Measurements from ENCODE around the gene IDH2. TPM values are rescaled to one million over a fixed set of nuclear protein-coding genes. Genes with fewer than 3 reads are reported as not detected.

The IDH2 gene
- total RNA-seq: 40.4 and 50.1 TPM in 2 replicates

DNA sequence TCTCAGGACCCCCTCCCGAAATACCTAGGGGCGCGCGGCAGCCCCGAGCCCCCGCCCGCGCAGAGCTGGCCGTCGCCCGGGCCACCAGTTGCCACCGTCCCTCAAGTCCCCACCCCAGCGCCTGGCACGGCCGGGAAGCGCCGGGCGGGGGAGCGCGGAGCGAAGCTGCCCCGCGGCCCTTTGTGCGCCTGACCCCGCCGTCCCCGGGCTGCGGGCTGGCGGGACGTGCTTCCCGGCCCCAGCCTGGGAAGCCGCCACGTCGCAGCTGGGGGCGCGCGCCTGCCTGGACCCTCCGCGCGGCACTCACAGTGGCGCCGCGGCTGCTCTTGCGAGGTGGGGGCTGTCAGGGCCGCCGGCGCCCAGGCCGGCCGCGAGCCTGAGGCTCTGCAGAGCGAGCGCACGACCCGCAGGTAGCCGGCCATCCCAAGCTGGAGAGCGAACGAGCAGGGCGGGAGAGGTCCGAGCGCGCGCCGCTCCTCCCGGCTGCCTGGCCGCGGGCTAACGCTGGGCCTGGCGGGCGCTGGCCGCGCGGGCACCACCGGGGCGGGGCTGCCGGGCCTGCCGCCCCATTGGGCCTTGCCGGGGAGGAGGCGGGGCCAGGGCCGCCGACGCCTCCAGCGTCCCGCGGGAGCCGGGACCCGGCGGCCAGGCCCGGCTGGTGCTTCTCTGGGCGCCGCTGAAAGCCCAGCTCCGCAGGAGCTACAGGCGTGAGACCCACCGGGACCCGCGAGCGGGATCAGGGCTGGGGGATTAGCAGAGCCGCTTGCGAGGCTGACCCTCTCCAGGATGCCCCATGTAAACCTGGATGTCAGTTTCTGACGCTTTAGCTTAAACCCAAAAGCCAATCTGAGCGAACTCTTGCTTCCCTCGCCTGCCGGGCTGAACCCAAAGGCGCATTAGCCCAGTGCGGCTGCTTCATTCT lies at the start of gene IDH2:
Gene IDH2 (minus strand): TSS at position 500 of the 922 bp plus-strand sequence. CDS start 78 bp downstream, at position 422.

Other genes with a start within 250 kb of the IDH2 start
- gene AP3S2, start 208.5 kb downstream of the IDH2 start, total RNA-seq: 59.3 and 63.9 TPM in 2 replicates
- 15.2 and 15.5 TPM in 2 replicates for gene ARPIN, start 189.5 kb downstream of the IDH2 start, total RNA-seq
- gene ZNF710, start 101.1 kb downstream of the IDH2 start, total RNA-seq: 5.5 and 6.9 TPM in 2 replicates
- gene SEMA4B, start 98.9 kb upstream of the IDH2 start, total RNA-seq: 27.0 and 31.8 TPM in 2 replicates
- gene CIB1, start 131.5 kb upstream of the IDH2 start, total RNA-seq: 51.5 and 69.9 TPM in 2 replicates
- 8.3 TPM in 2 replicates for gene GDPGP1, start 131.7 kb upstream of the IDH2 start, total RNA-seq
- under 0.01 and 0.12 TPM in 2 replicates for gene TTLL13, start 147.1 kb upstream of the IDH2 start, total RNA-seq
- gene NGRN, start 163.2 kb upstream of the IDH2 start, total RNA-seq: 67.0 and 68.5 TPM in 2 replicates
- 1.8 and 2.8 TPM in 2 replicates for gene ZNF774, start 249.8 kb upstream of the IDH2 start, total RNA-seq

Measured in aortic smooth muscle cell (primary cell).